ENCODE data around the gene FHL5. TPM values are rescaled to one million over a fixed set of nuclear protein-coding genes. Genes with fewer than 3 reads are reported as not detected.

The FHL5 gene
- total RNA-seq, 1 experiment from 2014 or later, result not detected

DNA sequence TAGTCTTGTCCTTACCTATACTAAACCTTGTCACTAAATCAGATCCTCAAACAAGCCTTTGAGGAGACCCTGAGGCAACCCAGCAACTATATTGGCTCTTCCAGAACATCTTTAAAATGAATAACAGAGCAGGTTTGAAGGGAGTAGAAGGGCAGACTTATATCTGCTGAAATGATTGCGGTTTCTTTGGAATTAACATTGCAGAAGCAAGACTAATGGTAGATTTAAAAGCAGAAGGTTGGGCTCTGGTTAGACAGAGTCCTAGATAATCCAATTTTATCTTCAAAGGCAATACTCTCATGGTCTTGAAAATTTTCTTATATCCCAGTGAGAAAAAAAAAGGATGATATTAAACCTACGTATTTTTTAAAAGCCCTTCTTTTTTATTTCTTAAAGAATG is 19.1 kb downstream of the FHL5 start:
- Histone ChIP-seq H2AFZ (ENCODE audit: low read length) (no peak overlapping the region), H4K91ac (ENCODE audit: insufficient read length, low read depth, low read length) (no peak overlapping the region), H2BK120ac (ENCODE audit: low read depth, low read length, poor library complexity, severe bottlenecking) (no peak overlapping the region), H4K5ac (ENCODE audit: insufficient read length, low read depth, low read length) (no peak overlapping the region), H3T11ph (ENCODE audit: low read length) (no peak overlapping the region), H3K56ac (ENCODE audit: insufficient read length, low read depth, low read length) (no peak overlapping the region), H3K23ac (ENCODE audit: insufficient read length, low read depth, low read length) (no peak overlapping the region), H3K4me1 (ENCODE audit: insufficient read depth, low read length) (no peaks in the 10 kb centered on the region), H2BK5ac (ENCODE audit: insufficient read length, low read length) (no peak overlapping the region), H3K9me3 (ENCODE audit: control insufficient read depth, low read depth, low read length) (no peaks in the 10 kb centered on the region), H3K14ac (ENCODE audit: insufficient read depth, low read length) (no peak overlapping the region), H4K8ac (replicated peaks; ENCODE audit: insufficient read length, low read depth, low read length) (no peak overlapping the region), H3K27ac (ENCODE audit: insufficient read length, low read depth, low read length) (no peak overlapping the region), H3K79me2 (ENCODE audit: insufficient read depth, low read length) (no peaks in the 10 kb centered on the region), H4K20me1 (ENCODE audit: control insufficient read depth, insufficient read depth, insufficient read length) (no peaks in the 10 kb centered on the region), H2BK15ac (ENCODE audit: low read depth, low read length) (no peak overlapping the region), H2BK20ac (ENCODE audit: low read depth, low read length, poor library complexity, severe bottlenecking) (no peak overlapping the region), H3K79me1 (ENCODE audit: insufficient read depth, low read depth, low read length, poor library complexity, severe bottlenecking) (no peaks in the 10 kb centered on the region), H3K4me2 (ENCODE audit: insufficient read depth, insufficient read length, low read length) (no peak overlapping the region), H2BK12ac (ENCODE audit: insufficient read length, low read depth, low read length) (no peak overlapping the region), H3K4ac (ENCODE audit: low read depth, low read length) (no peak overlapping the region), H3K23me2 (ENCODE audit: insufficient read length, low read depth, low read length, poor library complexity, severe bottlenecking) (no peaks in the 10 kb centered on the region), H3K9ac (ENCODE audit: extremely low read depth, insufficient read length, low read length) (no peak overlapping the region), H2AK5ac (ENCODE audit: insufficient read length, low read length) (no peak overlapping the region), H3K18ac (ENCODE audit: insufficient read length, low read depth, low read length) (no peak overlapping the region), H3K27me3 (ENCODE audit: insufficient read depth, low read length) (no peaks in the 10 kb centered on the region)
- TF ChIP-seq, protein P1, sequence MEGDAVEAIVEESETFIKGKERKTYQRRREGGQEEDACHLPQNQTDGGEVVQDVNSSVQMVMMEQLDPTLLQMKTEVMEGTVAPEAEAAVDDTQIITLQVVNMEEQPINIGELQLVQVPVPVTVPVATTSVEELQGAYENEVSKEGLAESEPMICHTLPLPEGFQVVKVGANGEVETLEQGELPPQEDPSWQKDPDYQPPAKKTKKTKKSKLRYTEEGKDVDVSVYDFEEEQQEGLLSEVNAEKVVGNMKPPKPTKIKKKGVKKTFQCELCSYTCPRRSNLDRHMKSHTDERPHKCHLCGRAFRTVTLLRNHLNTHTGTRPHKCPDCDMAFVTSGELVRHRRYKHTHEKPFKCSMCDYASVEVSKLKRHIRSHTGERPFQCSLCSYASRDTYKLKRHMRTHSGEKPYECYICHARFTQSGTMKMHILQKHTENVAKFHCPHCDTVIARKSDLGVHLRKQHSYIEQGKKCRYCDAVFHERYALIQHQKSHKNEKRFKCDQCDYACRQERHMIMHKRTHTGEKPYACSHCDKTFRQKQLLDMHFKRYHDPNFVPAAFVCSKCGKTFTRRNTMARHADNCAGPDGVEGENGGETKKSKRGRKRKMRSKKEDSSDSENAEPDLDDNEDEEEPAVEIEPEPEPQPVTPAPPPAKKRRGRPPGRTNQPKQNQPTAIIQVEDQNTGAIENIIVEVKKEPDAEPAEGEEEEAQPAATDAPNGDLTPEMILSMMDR (conservative IDR thresholded peaks at IDR 0.05), result no peak
- no CpG with 5 or more reads among the region's 2 CpGs for WGBS (ENCODE audit: extremely low coverage, insufficient read length, low lambda C conversion rate)
- no peak overlapping the region for H3K27ac Mint-ChIP-seq
- no peak overlapping the region for H3K4me3 Mint-ChIP-seq
- DNase-seq, result no peak
- H3K9me3 Mint-ChIP-seq, result no peaks in the 10 kb centered on the region
- no peaks in the 10 kb centered on the region for H3K4me1 Mint-ChIP-seq
- H3K36me3 Mint-ChIP-seq (ENCODE audit: insufficient read depth in 1 of 3, low read depth in 3 of 3), result no peaks in the 10 kb centered on the region
- H3K27me3 Mint-ChIP-seq (ENCODE audit: low read depth), result no peaks in the 10 kb centered on the region

Measured in H9 (cell line).